GM12878 (cell line): ENCODE data around the gene CALR. TPM values are rescaled to one million over a fixed set of nuclear protein-coding genes. Genes with fewer than 3 reads are reported as not detected.

ENCODE experiments used
- EED ChIP-seq: sonication (generic); IDR thresholded peaks from 2 replicates; pipeline ENCODE4 v1.6.1; 2016; ENCODE audit warnings: antibody characterized with exemption, low read depth
- SP1 ChIP-seq: IDR thresholded peaks from one replicate; pipeline ENCODE4 v1.6.1; 2011; ENCODE audit warnings: low read depth, low read length
- SREBF2 ChIP-seq: IDR thresholded peaks from 2 replicates; pipeline ENCODE4 v1.6.1; 2012; ENCODE audit warnings: mild to moderate bottlenecking, low read length
- polyA plus RNA-seq, 11 experiments: library from polyadenylated mRNA; depleted of rRNA in 4 of 11; unstranded in 6 of 11; stranded (reverse) in 5 of 11; fragments of >200 nt; fragmentation: Nextera tagmentation in 4 of 11; fragmentation: Illumina TruSeq in 1 of 11; extraction: Ambion mirVana in 4 of 11; extraction: Trizol in 1 of 11; gene quantifications; 1 replicate in 1 of 11; 2 replicates in 10 of 11; pipeline versions ENCODE4 v1.2.1 to v1.2.3, GENCODE V29; 2011 to 2016; ENCODE audit warnings: inconsistent platforms in 2 of 11, missing spikeins in 2 of 11, low read depth in 1 of 11
- total RNA-seq, 4 experiments: library from RNA; depleted of rRNA in 3 of 4; stranded (reverse); fragments of >200 nt in 3 of 4; fragmentation: Illumina TruSeq in 1 of 4; extraction: Trizol in 1 of 4; gene quantifications; 2 replicates each; pipeline versions ENCODE4 v1.2.1 to v1.2.3, GENCODE V29; 2013 to 2021
- TF ChIP-seq, protein P1 (sequence below): fragments of 450-650 bp; formaldehyde crosslinking; IDR thresholded peaks from 2 replicates; pipeline ENCODE4 v1.4.0; 2022; ENCODE audit warnings: mild to moderate bottlenecking, moderate library complexity
- TF ChIP-seq, protein P2 (sequence below): IDR thresholded peaks from 2 replicates; pipeline ENCODE4 v1.6.1; 2012; ENCODE audit warnings: low read depth, low read length, improper control_type of control experiment
- TF ChIP-seq, protein P3 (sequence below): fragments of 450-650 bp; conservative IDR thresholded peaks from 2 replicates; pipeline ENCODE4 v1.6.1; 2017; ENCODE audit warnings: mild to moderate bottlenecking, moderate library complexity

Gene CALR
- total and polyA plus RNA-seq, 10 of the 15 experiments (the other 5 are each of a cell fraction or from before 2014, with no cell fraction given) = 202 to 1,451 (median 749) TPM

DNA sequence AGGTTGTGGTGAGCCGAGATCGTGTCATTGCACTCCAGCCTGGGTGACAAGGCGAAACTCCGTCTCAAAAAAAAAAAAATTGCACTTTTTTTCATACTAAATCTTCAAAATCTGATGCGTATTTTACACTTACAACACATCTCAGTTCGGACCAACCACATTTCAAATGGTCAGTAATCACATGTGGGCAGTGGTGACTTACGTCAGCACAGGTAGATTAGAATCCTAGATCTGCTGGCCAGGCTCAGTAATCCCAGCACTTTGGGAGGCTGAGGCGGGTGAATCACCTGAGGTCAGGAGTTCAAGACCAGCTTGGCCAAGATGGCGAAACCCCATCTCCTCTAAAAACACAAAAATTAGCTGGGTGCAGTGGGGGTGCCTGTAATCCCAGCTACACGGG is 3.3 kb upstream of the CALR start (continued):
- TF ChIP-seq, protein P1, sequence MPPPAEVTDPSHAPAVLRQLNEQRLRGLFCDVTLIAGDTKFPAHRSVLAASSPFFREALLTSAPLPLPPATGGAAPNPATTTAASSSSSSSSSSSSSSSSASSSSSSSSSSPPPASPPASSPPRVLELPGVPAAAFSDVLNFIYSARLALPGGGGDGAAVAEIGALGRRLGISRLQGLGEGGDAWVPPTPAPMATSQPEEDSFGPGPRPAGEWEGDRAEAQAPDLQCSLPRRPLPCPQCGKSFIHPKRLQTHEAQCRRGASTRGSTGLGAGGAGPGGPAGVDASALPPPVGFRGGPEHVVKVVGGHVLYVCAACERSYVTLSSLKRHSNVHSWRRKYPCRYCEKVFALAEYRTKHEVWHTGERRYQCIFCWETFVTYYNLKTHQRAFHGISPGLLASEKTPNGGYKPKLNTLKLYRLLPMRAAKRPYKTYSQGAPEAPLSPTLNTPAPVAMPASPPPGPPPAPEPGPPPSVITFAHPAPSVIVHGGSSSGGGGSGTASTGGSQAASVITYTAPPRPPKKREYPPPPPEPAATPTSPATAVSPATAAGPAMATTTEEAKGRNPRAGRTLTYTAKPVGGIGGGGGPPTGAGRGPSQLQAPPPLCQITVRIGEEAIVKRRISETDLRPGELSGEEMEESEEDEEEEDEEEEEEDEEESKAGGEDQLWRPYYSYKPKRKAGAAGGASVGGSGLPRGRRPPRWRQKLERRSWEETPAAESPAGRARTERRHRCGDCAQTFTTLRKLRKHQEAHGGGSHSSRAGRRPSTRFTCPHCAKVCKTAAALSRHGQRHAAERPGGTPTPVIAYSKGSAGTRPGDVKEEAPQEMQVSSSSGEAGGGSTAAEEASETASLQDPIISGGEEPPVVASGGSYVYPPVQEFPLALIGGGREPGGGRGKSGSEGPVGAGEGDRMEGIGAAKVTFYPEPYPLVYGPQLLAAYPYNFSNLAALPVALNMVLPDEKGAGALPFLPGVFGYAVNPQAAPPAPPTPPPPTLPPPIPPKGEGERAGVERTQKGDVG (CRISPR knock-in tag) = no peak
- TF ChIP-seq, protein P2, sequence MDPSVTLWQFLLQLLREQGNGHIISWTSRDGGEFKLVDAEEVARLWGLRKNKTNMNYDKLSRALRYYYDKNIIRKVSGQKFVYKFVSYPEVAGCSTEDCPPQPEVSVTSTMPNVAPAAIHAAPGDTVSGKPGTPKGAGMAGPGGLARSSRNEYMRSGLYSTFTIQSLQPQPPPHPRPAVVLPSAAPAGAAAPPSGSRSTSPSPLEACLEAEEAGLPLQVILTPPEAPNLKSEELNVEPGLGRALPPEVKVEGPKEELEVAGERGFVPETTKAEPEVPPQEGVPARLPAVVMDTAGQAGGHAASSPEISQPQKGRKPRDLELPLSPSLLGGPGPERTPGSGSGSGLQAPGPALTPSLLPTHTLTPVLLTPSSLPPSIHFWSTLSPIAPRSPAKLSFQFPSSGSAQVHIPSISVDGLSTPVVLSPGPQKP = no peak
- TF ChIP-seq EED (no peak), SREBF2 (no peak), SP1 (no peak)
- TF ChIP-seq, protein P3, sequence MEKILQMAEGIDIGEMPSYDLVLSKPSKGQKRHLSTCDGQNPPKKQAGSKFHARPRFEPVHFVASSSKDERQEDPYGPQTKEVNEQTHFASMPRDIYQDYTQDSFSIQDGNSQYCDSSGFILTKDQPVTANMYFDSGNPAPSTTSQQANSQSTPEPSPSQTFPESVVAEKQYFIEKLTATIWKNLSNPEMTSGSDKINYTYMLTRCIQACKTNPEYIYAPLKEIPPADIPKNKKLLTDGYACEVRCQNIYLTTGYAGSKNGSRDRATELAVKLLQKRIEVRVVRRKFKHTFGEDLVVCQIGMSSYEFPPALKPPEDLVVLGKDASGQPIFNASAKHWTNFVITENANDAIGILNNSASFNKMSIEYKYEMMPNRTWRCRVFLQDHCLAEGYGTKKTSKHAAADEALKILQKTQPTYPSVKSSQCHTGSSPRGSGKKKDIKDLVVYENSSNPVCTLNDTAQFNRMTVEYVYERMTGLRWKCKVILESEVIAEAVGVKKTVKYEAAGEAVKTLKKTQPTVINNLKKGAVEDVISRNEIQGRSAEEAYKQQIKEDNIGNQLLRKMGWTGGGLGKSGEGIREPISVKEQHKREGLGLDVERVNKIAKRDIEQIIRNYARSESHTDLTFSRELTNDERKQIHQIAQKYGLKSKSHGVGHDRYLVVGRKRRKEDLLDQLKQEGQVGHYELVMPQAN = no peak
